ENCODE results near the gene CCR1. TPM values are rescaled to one million over a fixed set of nuclear protein-coding genes. Genes with fewer than 3 reads are reported as not detected.

CCR1 gene
- total RNA-seq, 1 donor from 2014 or later: 2.0 TPM

DNA sequence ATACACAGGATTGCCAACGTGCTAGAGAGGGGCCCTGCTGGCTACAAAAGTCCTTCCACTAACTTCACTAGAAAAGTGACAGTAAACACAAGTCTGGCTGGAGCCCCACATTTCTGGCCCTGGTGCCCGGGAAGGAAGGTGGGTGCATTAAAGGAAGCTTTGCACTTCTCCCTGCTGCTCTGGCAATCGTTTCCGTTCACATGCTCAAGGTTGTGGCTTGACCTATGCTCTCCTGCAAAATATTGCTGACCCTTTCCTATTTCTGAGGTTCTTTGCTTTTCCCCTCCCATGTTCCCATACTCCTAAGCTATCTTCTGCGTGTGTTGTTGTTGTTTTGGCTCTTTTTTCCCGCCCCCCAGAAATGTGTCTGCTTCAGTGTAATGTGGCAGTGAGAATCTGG is 25.1 kb upstream of the CCR1 start:
- intact Hi-C loops (cut with micrococcal nuclease): no loop called here
- Histone ChIP-seq H3K4me3 (no peak overlapping the region), H3K27me3 (ENCODE audit: low read depth) (peaks cover 69% of the 10 kb centered on the region), H3K4me1 (no peaks in the 10 kb centered on the region), H3K36me3 (no peaks in the 10 kb centered on the region), H3K27ac (replicated peaks) (no peak overlapping the region), H3K9me3 (replicated peaks) (no peaks in the 10 kb centered on the region)
- no peak for TF ChIP-seq CTCF (IDR thresholded peaks at IDR 0.05; ENCODE audit: borderline replicate concordance)
- no peak for DNase-seq

DNA sequence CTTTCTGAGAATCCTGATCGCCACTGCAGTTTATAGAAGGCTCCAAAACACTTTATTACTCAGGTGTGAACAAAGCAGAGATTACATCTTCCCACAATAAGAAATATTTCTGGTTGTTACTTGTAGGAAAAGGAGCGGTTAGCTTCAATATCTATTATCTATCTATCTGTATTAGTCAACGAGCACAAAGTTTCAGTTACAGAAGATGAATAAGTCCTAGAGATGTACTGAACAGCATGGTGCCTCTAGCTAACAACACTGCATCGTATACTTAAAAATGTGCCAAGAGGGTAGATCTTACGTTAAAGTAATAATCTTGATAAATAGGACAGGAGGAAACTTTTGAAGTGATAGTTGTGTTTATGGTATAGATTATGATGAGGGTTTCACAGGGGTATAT is 23.2 kb upstream of the CCR1 start:
- no peak overlapping the region for H3K27ac ChIP-seq (replicated peaks)
- no peaks in the 10 kb centered on the region for H3K4me1 ChIP-seq
- TF ChIP-seq CTCF (IDR thresholded peaks at IDR 0.05; ENCODE audit: borderline replicate concordance): no peak
- H3K36me3 ChIP-seq: no peaks in the 10 kb centered on the region
- no peak for DNase-seq
- peaks cover 7% of the 10 kb centered on the region for H3K9me3 ChIP-seq (replicated peaks)
- intact Hi-C loops (cut with micrococcal nuclease): no loop called here
- H3K4me3 ChIP-seq: no peak overlapping the region
- H3K27me3 ChIP-seq (ENCODE audit: low read depth): peaks cover 74% of the 10 kb centered on the region

- Histone ChIP-seq H3K36me3 (no peaks in the 10 kb centered on the region), H3K9me3 (replicated peaks) (peaks cover 14% of the 10 kb centered on the region), H3K4me3 (no peak overlapping the region), H3K27ac (replicated peaks) (no peak overlapping the region), H3K27me3 (ENCODE audit: low read depth) (peaks cover 59% of the 10 kb centered on the region), H3K4me1 (no peaks in the 10 kb centered on the region)
- intact Hi-C loops (cut with micrococcal nuclease): no loop called here
- no peak for DNase-seq
- TF ChIP-seq CTCF (IDR thresholded peaks at IDR 0.05; ENCODE audit: borderline replicate concordance): no peak
Observed at GRCh38 chr3:46228260-46229242, 20.4 kb upstream of the CCR1 start.

GRCh38 chr3:46222435-46223161 is 14.5 kb upstream of the CCR1 start:
- peaks cover 30% of the 10 kb centered on the region for H3K9me3 ChIP-seq (replicated peaks)
- no peak for DNase-seq
- no peaks in the 10 kb centered on the region for H3K4me1 ChIP-seq
- H3K36me3 ChIP-seq: no peaks in the 10 kb centered on the region
- H3K27me3 ChIP-seq (ENCODE audit: low read depth): peaks cover 19% of the 10 kb centered on the region
- no peak overlapping the region for H3K27ac ChIP-seq (replicated peaks)
- TF ChIP-seq CTCF (IDR thresholded peaks at IDR 0.05; ENCODE audit: borderline replicate concordance): no peak
- H3K4me3 ChIP-seq: no peak overlapping the region
- intact Hi-C loops (cut with micrococcal nuclease): no loop called here

DNA sequence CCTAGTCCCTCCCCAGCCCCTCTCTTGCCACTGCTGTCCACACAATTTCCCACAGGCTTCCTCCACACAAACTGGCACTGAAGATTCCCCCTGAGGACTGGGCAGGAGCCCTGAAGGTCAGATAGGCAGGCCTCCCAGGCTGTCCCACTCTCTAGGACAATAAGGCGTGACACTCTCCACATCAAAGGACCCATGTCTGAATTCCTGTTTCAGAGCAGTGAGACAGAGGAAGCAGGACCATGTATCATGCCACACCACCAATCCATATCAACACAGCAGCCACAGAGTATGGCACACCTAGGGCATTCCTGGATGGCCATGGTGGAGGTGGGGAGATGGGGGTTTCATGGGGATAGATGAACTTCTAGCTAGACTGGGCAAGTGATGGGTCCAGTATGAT is 13.8 kb upstream of the CCR1 start:
- no peak for DNase-seq
- intact Hi-C loops (cut with micrococcal nuclease): no loop called here
- no peak for TF ChIP-seq CTCF (IDR thresholded peaks at IDR 0.05; ENCODE audit: borderline replicate concordance)
- Histone ChIP-seq H3K27me3 (ENCODE audit: low read depth) (peaks cover 18% of the 10 kb centered on the region), H3K4me1 (no peaks in the 10 kb centered on the region), H3K27ac (replicated peaks) (no peak overlapping the region), H3K4me3 (no peak overlapping the region), H3K9me3 (replicated peaks) (peaks cover 29% of the 10 kb centered on the region), H3K36me3 (no peaks in the 10 kb centered on the region)

Data from left ventricle myocardium inferior (tissue), 1 donor.